ENCODE measurements around the gene FOCAD.

FOCAD gene

GRCh38 chr9:20726144-20726543 is 42.1 kb downstream of the FOCAD start:
- TF ChIP-seq POLR2A (IDR thresholded peaks at IDR 0.05; ENCODE audit: low read depth, low read length) (no peak), TAF1 (IDR thresholded peaks at IDR 0.05; ENCODE audit: low read depth, low read length) (no peak), SPI1 (IDR thresholded peaks at IDR 0.05; ENCODE audit: low read depth, low read length) (no peak), PAX5 (IDR thresholded peaks at IDR 0.05; ENCODE audit: insufficient read depth, low read length, severe bottlenecking) (no peak), POU2F2 (IDR thresholded peaks at IDR 0.05; ENCODE audit: low read depth, low read length) (no peak), POLR2AphosphoS5 (IDR thresholded peaks at IDR 0.05; ENCODE audit: low read depth, low read length) (no peak)
- DNase-seq (ENCODE audit: insufficient read length, low spot score) (no peak), FAIRE-seq (no peak)

GRCh38 chr9:20728493-20729220 is 44.6 kb downstream of the FOCAD start:
- DNase-seq (ENCODE audit: insufficient read length, low spot score) (no peak), FAIRE-seq (peak; percentile 61)
- TF ChIP-seq POU2F2 (IDR thresholded peaks at IDR 0.05; ENCODE audit: low read depth, low read length) (no peak), SPI1 (IDR thresholded peaks at IDR 0.05; ENCODE audit: low read depth, low read length) (no peak)

- DNase-seq (ENCODE audit: insufficient read length, low spot score) (no peak), FAIRE-seq (no peak)
- TF ChIP-seq PAX5 (IDR thresholded peaks at IDR 0.05; ENCODE audit: insufficient read depth, low read length, severe bottlenecking) (no peak), SPI1 (IDR thresholded peaks at IDR 0.05; ENCODE audit: low read depth, low read length) (no peak), POLR2A (IDR thresholded peaks at IDR 0.05; ENCODE audit: low read depth, low read length) (no peak), POLR2AphosphoS5 (IDR thresholded peaks at IDR 0.05; ENCODE audit: low read depth, low read length) (no peak), POU2F2 (IDR thresholded peaks at IDR 0.05; ENCODE audit: low read depth, low read length) (no peak), TAF1 (IDR thresholded peaks at IDR 0.05; ENCODE audit: low read depth, low read length) (no peak)
Observed at GRCh38 chr9:20729523-20729922, 45.5 kb downstream of the FOCAD start.

DNA sequence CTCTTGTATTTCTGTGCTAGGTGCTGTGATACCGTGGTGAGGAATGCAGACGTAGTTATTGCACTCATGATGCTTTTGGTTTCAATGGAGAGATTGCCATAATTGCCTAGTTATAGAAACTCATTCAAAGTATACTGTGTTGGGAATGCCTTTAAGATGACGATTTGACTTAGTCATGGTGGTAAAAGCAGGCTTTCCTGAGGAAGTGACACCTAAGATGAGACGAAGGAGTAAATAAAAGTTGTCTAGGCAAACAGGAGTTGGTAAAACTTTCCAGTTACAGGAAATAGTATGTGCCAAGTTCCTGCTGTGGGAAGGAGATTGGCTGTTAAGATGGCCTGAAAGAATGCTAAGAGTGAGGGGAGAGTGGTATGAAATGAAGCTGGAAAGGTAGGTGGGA is 48.1 kb downstream of the FOCAD start:
- no peak for DNase-seq (ENCODE audit: insufficient read length, low spot score)
- no peak for TF ChIP-seq TAF1 (IDR thresholded peaks at IDR 0.05; ENCODE audit: low read depth, low read length)
- TF ChIP-seq POLR2A (IDR thresholded peaks at IDR 0.05; ENCODE audit: low read depth, low read length), result no peak
- TF ChIP-seq SPI1 (IDR thresholded peaks at IDR 0.05; ENCODE audit: low read depth, low read length), result no peak
- no peak for TF ChIP-seq POLR2AphosphoS5 (IDR thresholded peaks at IDR 0.05; ENCODE audit: low read depth, low read length)
- TF ChIP-seq PAX5 (IDR thresholded peaks at IDR 0.05; ENCODE audit: insufficient read depth, low read length, severe bottlenecking), result no peak
- no peak for TF ChIP-seq POU2F2 (IDR thresholded peaks at IDR 0.05; ENCODE audit: low read depth, low read length)
- FAIRE-seq, result no peak

DNA sequence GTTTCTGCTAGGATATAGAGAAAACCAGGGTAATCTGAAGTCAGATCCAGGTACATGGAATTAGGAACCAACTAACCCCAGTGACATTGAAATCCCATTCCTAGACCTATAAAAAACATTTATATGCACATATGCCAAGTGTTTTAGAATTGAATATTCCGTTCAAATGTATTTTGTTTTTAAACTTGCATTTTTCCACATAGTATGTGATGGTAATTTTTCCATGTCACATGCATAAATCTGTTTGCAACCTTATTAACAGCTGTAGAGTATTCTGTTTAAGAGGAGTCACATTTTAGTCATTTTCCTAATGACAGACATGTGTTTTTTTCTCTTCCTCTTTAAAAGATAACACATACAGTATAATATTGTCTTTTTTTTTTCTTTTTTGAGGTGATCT is 50.2 kb downstream of the FOCAD start:
- DNase-seq (ENCODE audit: insufficient read length, low spot score) (no peak), FAIRE-seq (no peak)
- TF ChIP-seq POU2F2 (IDR thresholded peaks at IDR 0.05; ENCODE audit: low read depth, low read length) (no peak), TAF1 (IDR thresholded peaks at IDR 0.05; ENCODE audit: low read depth, low read length) (no peak), SPI1 (IDR thresholded peaks at IDR 0.05; ENCODE audit: low read depth, low read length) (no peak), POLR2A (IDR thresholded peaks at IDR 0.05; ENCODE audit: low read depth, low read length) (no peak), POLR2AphosphoS5 (IDR thresholded peaks at IDR 0.05; ENCODE audit: low read depth, low read length) (no peak), PAX5 (IDR thresholded peaks at IDR 0.05; ENCODE audit: insufficient read depth, low read length, severe bottlenecking) (no peak)

DNA sequence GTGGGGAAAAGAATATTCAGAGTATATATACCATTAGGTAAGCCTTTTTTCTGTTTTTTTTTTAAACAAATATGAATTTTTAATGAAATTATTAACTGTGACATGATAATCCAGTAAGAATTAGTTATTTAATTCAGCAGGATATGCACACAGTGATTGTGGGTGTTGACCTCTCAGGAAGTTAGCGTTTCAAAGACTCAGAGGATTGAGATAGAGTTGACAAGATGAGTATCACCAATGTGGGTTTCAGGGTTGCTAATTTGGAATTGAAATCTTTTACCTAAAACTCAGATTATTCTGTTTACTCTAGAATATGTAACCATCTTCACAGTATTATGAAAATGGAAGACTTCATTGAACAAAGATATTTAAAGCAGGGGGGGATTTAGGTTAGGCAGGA is 56.2 kb downstream of the FOCAD start:
- DNase-seq (ENCODE audit: insufficient read length, low spot score) (no peak), FAIRE-seq (no peak)
- TF ChIP-seq SPI1 (IDR thresholded peaks at IDR 0.05; ENCODE audit: low read depth, low read length) (no peak), TAF1 (IDR thresholded peaks at IDR 0.05; ENCODE audit: low read depth, low read length) (no peak), PAX5 (IDR thresholded peaks at IDR 0.05; ENCODE audit: insufficient read depth, low read length, severe bottlenecking) (no peak), POLR2A (IDR thresholded peaks at IDR 0.05; ENCODE audit: low read depth, low read length) (no peak), POU2F2 (IDR thresholded peaks at IDR 0.05; ENCODE audit: low read depth, low read length) (no peak), POLR2AphosphoS5 (IDR thresholded peaks at IDR 0.05; ENCODE audit: low read depth, low read length) (no peak)

DNA sequence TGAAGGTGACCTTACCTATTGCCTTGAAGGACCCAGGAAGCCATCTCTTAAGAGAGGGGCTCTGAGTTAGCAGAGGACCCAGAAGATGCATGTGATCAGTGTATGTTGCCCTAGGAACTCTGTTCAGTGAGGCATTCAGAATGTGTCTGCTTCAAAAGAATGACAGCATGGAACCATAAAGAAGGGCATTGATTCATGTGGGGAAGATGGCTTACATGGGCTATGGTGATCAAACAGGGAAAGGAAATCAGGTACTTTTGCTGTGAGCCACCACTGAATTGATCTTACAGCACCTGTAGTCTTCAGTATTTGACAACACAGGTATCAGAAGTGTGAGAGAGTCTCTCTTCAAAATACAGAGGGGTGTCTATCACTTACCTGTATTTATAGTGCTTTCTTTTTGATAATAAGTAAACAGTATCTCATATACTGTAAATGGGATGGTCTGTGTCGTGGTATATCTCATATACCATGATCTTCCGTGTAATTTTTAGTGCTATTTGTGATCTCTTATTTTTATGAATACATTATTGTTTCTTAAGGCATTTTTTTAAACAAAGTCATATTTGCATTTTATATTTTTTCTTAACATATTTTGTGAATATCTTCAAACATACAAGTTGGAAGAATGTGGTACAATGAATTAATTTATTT is 57.0 kb downstream of the FOCAD start:
- DNase-seq (ENCODE audit: insufficient read length, low spot score), result no peak
- FAIRE-seq, result no peak
- TF ChIP-seq POLR2AphosphoS5 (IDR thresholded peaks at IDR 0.05; ENCODE audit: low read depth, low read length) (no peak), POLR2A (IDR thresholded peaks at IDR 0.05; ENCODE audit: low read depth, low read length) (no peak), SPI1 (IDR thresholded peaks at IDR 0.05; ENCODE audit: low read depth, low read length) (no peak), POU2F2 (IDR thresholded peaks at IDR 0.05; ENCODE audit: low read depth, low read length) (no peak), TAF1 (IDR thresholded peaks at IDR 0.05; ENCODE audit: low read depth, low read length) (no peak), PAX5 (IDR thresholded peaks at IDR 0.05; ENCODE audit: insufficient read depth, low read length, severe bottlenecking) (no peak)

GRCh38 chr9:20742833-20743232 is 58.8 kb downstream of the FOCAD start:
- no peak for FAIRE-seq
- DNase-seq (ENCODE audit: insufficient read length, low spot score), result no peak
- TF ChIP-seq SPI1 (IDR thresholded peaks at IDR 0.05; ENCODE audit: low read depth, low read length) (no peak), POLR2A (IDR thresholded peaks at IDR 0.05; ENCODE audit: low read depth, low read length) (no peak), PAX5 (IDR thresholded peaks at IDR 0.05; ENCODE audit: insufficient read depth, low read length, severe bottlenecking) (no peak), POU2F2 (IDR thresholded peaks at IDR 0.05; ENCODE audit: low read depth, low read length) (no peak), POLR2AphosphoS5 (IDR thresholded peaks at IDR 0.05; ENCODE audit: low read depth, low read length) (no peak), TAF1 (IDR thresholded peaks at IDR 0.05; ENCODE audit: low read depth, low read length) (no peak)

GRCh38 chr9:20744036-20744630 is 60.1 kb downstream of the FOCAD start:
- FAIRE-seq (no peak), DNase-seq (ENCODE audit: insufficient read length, low spot score) (no peak)
- TF ChIP-seq POLR2AphosphoS5 (IDR thresholded peaks at IDR 0.05; ENCODE audit: low read depth, low read length) (no peak), SPI1 (IDR thresholded peaks at IDR 0.05; ENCODE audit: low read depth, low read length) (no peak), POLR2A (IDR thresholded peaks at IDR 0.05; ENCODE audit: low read depth, low read length) (no peak), PAX5 (IDR thresholded peaks at IDR 0.05; ENCODE audit: insufficient read depth, low read length, severe bottlenecking) (no peak), POU2F2 (IDR thresholded peaks at IDR 0.05; ENCODE audit: low read depth, low read length) (no peak), TAF1 (IDR thresholded peaks at IDR 0.05; ENCODE audit: low read depth, low read length) (no peak)

Measured in GM12891 (cell line).